ENCODE results near the gene RCOR2.
"Not testable (repeated sequence)": the region's sequence is repeated elsewhere in the genome, so short reads cannot be mapped to it uniquely, and the experiment has no call there.

RCOR2 gene

GRCh38 chr11:63916837-63917691 lies at the start of gene RCOR2:
TSS of gene RCOR2 (minus strand) at chr11:63917164. CDS start at chr11:63916456, 708 bp downstream.
- peaks cover 13% of the 10 kb centered on the region for H3K27me3 ChIP-seq (replicated peaks; ENCODE audit: insufficient read depth, low read length)
- TF ChIP-seq, protein P1, sequence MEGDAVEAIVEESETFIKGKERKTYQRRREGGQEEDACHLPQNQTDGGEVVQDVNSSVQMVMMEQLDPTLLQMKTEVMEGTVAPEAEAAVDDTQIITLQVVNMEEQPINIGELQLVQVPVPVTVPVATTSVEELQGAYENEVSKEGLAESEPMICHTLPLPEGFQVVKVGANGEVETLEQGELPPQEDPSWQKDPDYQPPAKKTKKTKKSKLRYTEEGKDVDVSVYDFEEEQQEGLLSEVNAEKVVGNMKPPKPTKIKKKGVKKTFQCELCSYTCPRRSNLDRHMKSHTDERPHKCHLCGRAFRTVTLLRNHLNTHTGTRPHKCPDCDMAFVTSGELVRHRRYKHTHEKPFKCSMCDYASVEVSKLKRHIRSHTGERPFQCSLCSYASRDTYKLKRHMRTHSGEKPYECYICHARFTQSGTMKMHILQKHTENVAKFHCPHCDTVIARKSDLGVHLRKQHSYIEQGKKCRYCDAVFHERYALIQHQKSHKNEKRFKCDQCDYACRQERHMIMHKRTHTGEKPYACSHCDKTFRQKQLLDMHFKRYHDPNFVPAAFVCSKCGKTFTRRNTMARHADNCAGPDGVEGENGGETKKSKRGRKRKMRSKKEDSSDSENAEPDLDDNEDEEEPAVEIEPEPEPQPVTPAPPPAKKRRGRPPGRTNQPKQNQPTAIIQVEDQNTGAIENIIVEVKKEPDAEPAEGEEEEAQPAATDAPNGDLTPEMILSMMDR (IDR thresholded peaks at IDR 0.05; ENCODE audit: low read length): no peak
- TF ChIP-seq EZH2 (optimal IDR thresholded peaks at IDR 0.05; ENCODE audit: low read depth, low read length) (no peak), EZH2phosphoT487 (IDR thresholded peaks at IDR 0.05; ENCODE audit: low read length) (no peak)
- peak within 1 kb of the TSS; percentile 80 for H2AFZ ChIP-seq (ENCODE audit: low read length)
- H3K27ac ChIP-seq (ENCODE audit: low read length): no peak within 1 kb of the TSS
- no peaks in the 10 kb centered on the region for H3F3A ChIP-seq (ENCODE audit: insufficient read depth, low read length)
- H3K36me3 ChIP-seq (replicated peaks; ENCODE audit: insufficient read depth, low read length): no peaks in the 10 kb centered on the region
- no peaks in the 10 kb centered on the region for H4K20me1 ChIP-seq (ENCODE audit: insufficient read depth, low read length)
- H3K9me3 ChIP-seq (replicated peaks; ENCODE audit: insufficient read depth, low read length): no peaks in the 10 kb centered on the region
- DNase-seq: peak; percentile 74
- peak within 1 kb of the TSS; percentile 70 for H3K4me3 ChIP-seq (ENCODE audit: low read length)
- H3K4me2 ChIP-seq (ENCODE audit: low read depth, low read length): peak within 1 kb of the TSS; percentile 88
- no peaks in the 10 kb centered on the region for H3K9me2 ChIP-seq (replicated peaks; ENCODE audit: insufficient read depth, low read length)
- H3K79me2 ChIP-seq (ENCODE audit: low read length): no peaks in the 10 kb centered on the region
- H3K4me1 ChIP-seq (ENCODE audit: low read length): peaks cover 12% of the 10 kb centered on the region; the same call in 1 of the 2 replicates
- H3K9ac ChIP-seq (ENCODE audit: low read length): no peak within 1 kb of the TSS

DNA sequence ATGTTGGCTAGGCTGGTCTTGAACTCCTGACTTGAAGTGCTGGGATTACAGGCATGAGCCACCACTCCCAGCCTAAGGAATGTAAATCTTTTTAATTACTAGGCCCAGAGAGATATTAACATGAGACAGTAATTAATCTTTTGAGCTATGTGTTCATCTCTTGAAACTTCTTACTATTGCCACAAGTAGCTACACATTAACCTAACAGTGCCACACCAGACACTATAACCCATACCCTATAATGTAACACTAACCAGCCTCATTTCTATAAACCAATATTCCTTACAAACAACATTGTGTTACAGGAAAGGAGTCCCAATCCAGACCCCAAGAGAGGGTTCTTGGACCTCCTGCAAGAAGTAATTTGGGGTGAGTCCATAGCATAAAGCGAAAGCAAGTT lies 49.5 kb upstream of the RCOR2 start:
- Histone ChIP-seq H3K79me2 (ENCODE audit: low read length) (no peaks in the 10 kb centered on the region), H3K4me1 (ENCODE audit: low read length) (no peaks in the 10 kb centered on the region), H3K27ac (ENCODE audit: low read length) (no peak overlapping the region), H3K27me3 (replicated peaks; ENCODE audit: insufficient read depth, low read length) (no peaks in the 10 kb centered on the region), H3F3A (ENCODE audit: insufficient read depth, low read length) (no peaks in the 10 kb centered on the region), H3K9me2 (replicated peaks; ENCODE audit: insufficient read depth, low read length) (no peaks in the 10 kb centered on the region), H3K4me3 (ENCODE audit: low read length) (no peak overlapping the region), H3K9ac (ENCODE audit: low read length) (no peak overlapping the region), H4K20me1 (ENCODE audit: insufficient read depth, low read length) (no peaks in the 10 kb centered on the region), H3K9me3 (replicated peaks; ENCODE audit: insufficient read depth, low read length) (no peaks in the 10 kb centered on the region), H3K36me3 (replicated peaks; ENCODE audit: insufficient read depth, low read length) (no peaks in the 10 kb centered on the region), H3K4me2 (ENCODE audit: low read depth, low read length) (no peak overlapping the region), H2AFZ (ENCODE audit: low read length) (no peak overlapping the region)
- DNase-seq: no peak
- TF ChIP-seq EZH2 (optimal IDR thresholded peaks at IDR 0.05; ENCODE audit: low read depth, low read length) (no peak), EZH2phosphoT487 (IDR thresholded peaks at IDR 0.05; ENCODE audit: low read length) (no peak)
- TF ChIP-seq, protein P1 (IDR thresholded peaks at IDR 0.05; ENCODE audit: low read length): no peak

DNA sequence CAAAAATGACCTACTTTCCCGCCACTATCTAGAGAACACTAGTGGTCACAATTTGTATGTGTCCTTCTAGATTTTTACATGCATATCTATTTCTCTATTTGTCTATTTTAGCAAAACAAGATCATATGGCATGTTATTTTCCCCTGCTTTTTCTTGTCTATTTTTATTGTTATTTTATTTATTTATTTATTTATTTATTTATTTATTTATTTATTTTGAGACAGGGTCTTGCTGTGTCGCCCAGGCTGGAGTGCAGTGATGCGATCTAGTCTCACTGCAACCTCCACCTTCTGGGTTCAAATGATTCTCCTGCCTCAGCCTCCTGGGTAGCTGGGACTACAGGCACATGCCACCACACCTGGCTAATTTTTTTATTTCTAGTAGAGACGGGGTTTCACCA lies 46.9 kb upstream of the RCOR2 start:
- H3K27ac ChIP-seq (ENCODE audit: low read length); H3K27me3 ChIP-seq (replicated peaks; ENCODE audit: insufficient read depth, low read length); H3F3A ChIP-seq (ENCODE audit: insufficient read depth, low read length); H3K9me3 ChIP-seq (replicated peaks; ENCODE audit: insufficient read depth, low read length); H3K4me1 ChIP-seq (ENCODE audit: low read length); H4K20me1 ChIP-seq (ENCODE audit: insufficient read depth, low read length); DNase-seq; H3K4me3 ChIP-seq (ENCODE audit: low read length); H3K36me3 ChIP-seq (replicated peaks; ENCODE audit: insufficient read depth, low read length); H3K4me2 ChIP-seq (ENCODE audit: low read depth, low read length); H3K79me2 ChIP-seq (ENCODE audit: low read length); H3K9ac ChIP-seq (ENCODE audit: low read length); H2AFZ ChIP-seq (ENCODE audit: low read length); H3K9me2 ChIP-seq (replicated peaks; ENCODE audit: insufficient read depth, low read length): not testable (repeated sequence)
